Mesendoderm (in vitro differentiated cells): ENCODE data around the gene BPIFB1.

Experiments
- DNase-seq: peaks from one replicate; pipeline ENCODE4 v3.0.0; 2013
- H2AK5ac ChIP-seq: 2 replicates; pipeline ENCODE4 v1.6.1; 2013; ENCODE audit warnings: low read length, inconsistent platforms
- H2BK120ac ChIP-seq: 2 replicates; pipeline ENCODE4 v1.6.1; 2013; ENCODE audit warnings: low read depth, mild to moderate bottlenecking, low read length, moderate library complexity, mixed read lengths
- H2BK15ac ChIP-seq: replicated peaks from 2 replicates; pipeline ENCODE4 v1.6.1; 2013; ENCODE audit warnings: low read depth, mild to moderate bottlenecking, moderate library complexity
- H2BK5ac ChIP-seq: 2 replicates; pipeline ENCODE4 v1.6.1; 2013; ENCODE audit warnings: low read length, inconsistent platforms
- H3K18ac ChIP-seq: 2 replicates; pipeline ENCODE4 v1.6.1; 2013; ENCODE audit warnings: mild to moderate bottlenecking, low read length, mixed read lengths
- H3K23ac ChIP-seq: one replicate; pipeline ENCODE4 v1.6.1; 2013; ENCODE audit warnings: low read length
- H3K27ac ChIP-seq: 2 replicates; pipeline ENCODE4 v1.5.1; 2013; ENCODE audit warnings: low read depth, mild to moderate bottlenecking, inconsistent platforms, low read length, moderate library complexity
- H3K27me3 ChIP-seq: 2 replicates; pipeline ENCODE4 v1.6.1; 2013; ENCODE audit warnings: low read length, control low read depth, mild to moderate bottlenecking, inconsistent platforms; ENCODE audit not compliant: insufficient read depth, poor library complexity
- H3K36me3 ChIP-seq: 2 replicates; pipeline ENCODE4 v1.6.1; 2013; ENCODE audit warnings: low read length, inconsistent platforms; ENCODE audit not compliant: control insufficient read depth, insufficient read depth
- H3K4ac ChIP-seq: one replicate; pipeline ENCODE4 v1.6.1; 2013; ENCODE audit warnings: low read depth, mild to moderate bottlenecking, low read length, moderate library complexity
- H3K4me1 ChIP-seq: 2 replicates; pipeline ENCODE4 v1.6.1; 2013; ENCODE audit warnings: low read depth, low read length, inconsistent platforms; ENCODE audit not compliant: control insufficient read depth
- H3K4me2 ChIP-seq: 2 replicates; pipeline ENCODE4 v1.6.1; 2013; ENCODE audit warnings: low read length
- H3K4me3 ChIP-seq: 2 replicates; pipeline ENCODE4 v1.5.1; 2013; ENCODE audit warnings: mild to moderate bottlenecking, low read length
- H3K56ac ChIP-seq: one replicate; pipeline ENCODE4 v1.6.1; 2013; ENCODE audit warnings: low read length
- H3K79me1 ChIP-seq: 2 replicates; pipeline ENCODE4 v1.6.1; 2013; ENCODE audit warnings: low read length, inconsistent platforms
- H3K79me2 ChIP-seq: 2 replicates; pipeline ENCODE4 v1.6.1; 2013; ENCODE audit warnings: mild to moderate bottlenecking, low read length; ENCODE audit not compliant: control insufficient read depth, insufficient read depth
- H3K9ac ChIP-seq: 2 replicates; pipeline ENCODE4 v1.6.1; 2013; ENCODE audit warnings: low read length, inconsistent platforms
- H4K5ac ChIP-seq: one replicate; pipeline ENCODE4 v1.6.1; 2013; ENCODE audit warnings: low read length
- H4K8ac ChIP-seq: one replicate; pipeline ENCODE4 v1.6.1; 2013; ENCODE audit warnings: low read depth, mild to moderate bottlenecking, control low read depth, low read length, moderate library complexity
- WGBS: extraction: QIAGEN DNeasy Blood & Tissue Kit; methylation state at CpG from one replicate; pipeline ENCODE4 v1.1.7; 2013; ENCODE audit warnings: low lambda C conversion rate, missing lambda C conversion rate; ENCODE audit not compliant: insufficient coverage; ENCODE audit errors: extremely low coverage; 5-methylcytosine and 5-hydroxymethylcytosine counted together

BPIFB1 gene

DNA sequence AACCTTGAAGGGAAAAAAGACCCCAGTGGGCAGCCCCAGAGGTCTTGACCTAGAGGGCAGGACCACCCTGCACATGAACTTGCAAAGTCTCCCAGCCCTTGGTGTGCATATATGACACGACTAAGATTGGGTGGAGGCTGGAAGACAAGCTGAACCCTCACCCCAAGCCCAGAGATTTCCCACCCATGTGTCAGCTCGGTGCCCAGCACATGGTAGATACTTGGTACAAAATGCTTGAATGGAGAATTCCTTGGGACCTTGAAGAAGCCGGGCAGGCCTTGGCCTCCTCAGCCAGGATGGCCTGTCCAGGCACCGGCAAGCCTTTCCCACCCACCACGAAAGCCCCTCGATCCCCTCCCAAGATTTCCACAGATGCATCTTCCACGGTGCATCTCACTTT, 50.6 kb downstream of the BPIFB1 start:
- Histone ChIP-seq H4K8ac (no peak overlapping the region), H3K4me1 (no peaks in the 10 kb centered on the region), H3K36me3 (no peaks in the 10 kb centered on the region), H3K27me3 (no peaks in the 10 kb centered on the region), H3K4me3 (no peak overlapping the region), H3K18ac (no peak overlapping the region), H3K56ac (no peak overlapping the region), H2BK15ac (no peak overlapping the region), H2BK5ac (no peak overlapping the region), H4K5ac (no peak overlapping the region), H2BK120ac (no peak overlapping the region), H3K79me1 (no peaks in the 10 kb centered on the region), H3K9ac (no peak overlapping the region), H3K4ac (no peak overlapping the region), H3K4me2 (no peak overlapping the region), H3K23ac (no peak overlapping the region), H3K79me2 (no peaks in the 10 kb centered on the region), H3K27ac (no peak overlapping the region), H2AK5ac (no peak overlapping the region)
- no CpG with 5 or more reads among the region's 7 CpGs for WGBS
- no peak for DNase-seq

- Histone ChIP-seq H3K4me1 (no peaks in the 10 kb centered on the region), H3K27me3 (no peaks in the 10 kb centered on the region), H3K23ac (no peak overlapping the region), H2BK120ac (no peak overlapping the region), H3K4me3 (no peak overlapping the region), H3K9ac (no peak overlapping the region), H3K79me1 (no peaks in the 10 kb centered on the region), H2AK5ac (no peak overlapping the region), H2BK15ac (no peak overlapping the region), H3K4ac (no peak overlapping the region), H3K18ac (no peak overlapping the region), H3K56ac (no peak overlapping the region), H3K79me2 (no peaks in the 10 kb centered on the region), H4K8ac (no peak overlapping the region), H2BK5ac (no peak overlapping the region), H3K4me2 (no peak overlapping the region), H3K36me3 (no peaks in the 10 kb centered on the region), H3K27ac (no peak overlapping the region), H4K5ac (no peak overlapping the region)
- DNase-seq: no peak
- 98% methylated on average over 3 of the region's 3 CpGs for WGBS
Measured at GRCh38 chr20:33334111-33334510, 51.1 kb downstream of the BPIFB1 start.

DNA sequence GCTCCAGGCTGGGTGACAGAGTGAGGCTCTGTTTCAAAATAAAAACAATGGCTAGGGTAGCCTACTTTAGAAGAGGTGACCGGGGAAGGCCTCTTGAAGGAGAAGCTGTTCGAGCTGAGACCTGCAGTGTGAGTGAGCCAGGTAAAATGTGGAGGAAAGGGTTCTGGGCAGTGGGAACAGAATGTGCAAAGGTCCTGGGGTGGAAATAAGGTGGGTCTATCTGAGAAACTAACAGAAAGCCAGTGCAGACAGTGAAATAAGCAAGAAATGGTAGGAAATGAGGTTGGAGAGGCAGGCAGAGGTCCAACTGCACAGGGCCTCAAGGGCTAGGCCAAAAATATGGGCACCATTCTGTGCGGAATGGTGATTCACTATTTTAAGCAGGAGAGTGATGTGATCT, 53.4 kb downstream of the BPIFB1 start:
- H2BK120ac ChIP-seq: no peak overlapping the region
- H3K4me1 ChIP-seq: no peaks in the 10 kb centered on the region
- no peaks in the 10 kb centered on the region for H3K27me3 ChIP-seq
- H2BK5ac ChIP-seq: no peak overlapping the region
- H3K56ac ChIP-seq: no peak overlapping the region
- H2BK15ac ChIP-seq: no peak overlapping the region
- H3K79me2 ChIP-seq: no peaks in the 10 kb centered on the region
- H3K27ac ChIP-seq: no peak overlapping the region
- no peak overlapping the region for H3K18ac ChIP-seq
- no peak overlapping the region for H4K8ac ChIP-seq
- no peak overlapping the region for H3K4ac ChIP-seq
- no peaks in the 10 kb centered on the region for H3K79me1 ChIP-seq
- WGBS: no CpG with 5 or more reads among the region's 3 CpGs
- H3K4me3 ChIP-seq: no peak overlapping the region
- no peak overlapping the region for H3K23ac ChIP-seq
- no peak overlapping the region for H3K4me2 ChIP-seq
- H3K36me3 ChIP-seq: no peaks in the 10 kb centered on the region
- H4K5ac ChIP-seq: no peak overlapping the region
- H2AK5ac ChIP-seq: no peak overlapping the region
- H3K9ac ChIP-seq: no peak overlapping the region
- DNase-seq: no peak

- WGBS: no CpG with 5 or more reads among the region's 8 CpGs
- no peaks in the 10 kb centered on the region for H3K79me1 ChIP-seq
Measured at GRCh38 chr20:33337119-33337518, 54.1 kb downstream of the BPIFB1 start.

GRCh38 chr20:33337531-33338165, 54.6 kb downstream of the BPIFB1 start:
- H3K79me1 ChIP-seq: no peaks in the 10 kb centered on the region
- no peak overlapping the region for H4K5ac ChIP-seq
- no peaks in the 10 kb centered on the region for H3K79me2 ChIP-seq
- peak overlapping the region; percentile 18 for H3K56ac ChIP-seq
- no peak overlapping the region for H2BK15ac ChIP-seq
- WGBS: no CpG with 5 or more reads among the region's 6 CpGs
- no peak overlapping the region for H3K18ac ChIP-seq
- DNase-seq: no peak
- no peak overlapping the region for H2BK120ac ChIP-seq
- no peaks in the 10 kb centered on the region for H3K4me1 ChIP-seq
- no peak overlapping the region for H3K4me2 ChIP-seq
- no peak overlapping the region for H2AK5ac ChIP-seq
- no peak overlapping the region for H3K27ac ChIP-seq
- H3K4me3 ChIP-seq: no peak overlapping the region
- no peak overlapping the region for H3K23ac ChIP-seq
- H3K4ac ChIP-seq: no peak overlapping the region
- no peak overlapping the region for H3K9ac ChIP-seq
- no peaks in the 10 kb centered on the region for H3K36me3 ChIP-seq
- no peaks in the 10 kb centered on the region for H3K27me3 ChIP-seq
- no peak overlapping the region for H4K8ac ChIP-seq
- no peak overlapping the region for H2BK5ac ChIP-seq

More at GRCh38 chr20:33337119-33337518, 54.1 kb downstream of the BPIFB1 start:
- Histone ChIP-seq H3K27ac (no peak overlapping the region), H3K4me3 (no peak overlapping the region), H2BK120ac (no peak overlapping the region), H3K56ac (no peak overlapping the region), H3K4me2 (no peak overlapping the region), H2BK5ac (no peak overlapping the region), H4K5ac (no peak overlapping the region), H3K27me3 (no peaks in the 10 kb centered on the region), H3K79me2 (no peaks in the 10 kb centered on the region), H2AK5ac (no peak overlapping the region), H3K36me3 (no peaks in the 10 kb centered on the region), H3K23ac (no peak overlapping the region), H3K4ac (no peak overlapping the region), H4K8ac (no peak overlapping the region), H2BK15ac (no peak overlapping the region), H3K4me1 (no peaks in the 10 kb centered on the region), H3K9ac (no peak overlapping the region), H3K18ac (no peak overlapping the region)
- no peak for DNase-seq
